Measurements from ENCODE around the gene KCNJ2.
A peak's percentile ranks its signal among the peaks of the same experiment; 100 is the strongest.

KCNJ2 gene

GRCh38 chr17:70206361-70207010 lies 37.2 kb downstream of the KCNJ2 start:
- DNase-seq: no peak

- DNase-seq: no peak
Observed at GRCh38 chr17:70207184-70207583, 37.9 kb downstream of the KCNJ2 start.

- peak; percentile 24 for DNase-seq
Observed at GRCh38 chr17:70208080-70208794, 38.9 kb downstream of the KCNJ2 start.

- no peak for DNase-seq
Observed at GRCh38 chr17:70208825-70209555, 39.7 kb downstream of the KCNJ2 start.

- DNase-seq: no peak
Observed at GRCh38 chr17:70215656-70216055, 46.3 kb downstream of the KCNJ2 start.

GRCh38 chr17:70217571-70217970 lies 48.2 kb downstream of the KCNJ2 start:
- DNase-seq: no peak

GRCh38 chr17:70225276-70225675 lies 55.9 kb downstream of the KCNJ2 start:
- no peak for DNase-seq
